ENCODE results near the gene MT2A. TPM values are rescaled to one million over a fixed set of nuclear protein-coding genes. Genes with fewer than 3 reads are reported as not detected.

MT2A gene
- total and polyA plus RNA-seq, 2 donors from 2014 or later = 315 to 507 TPM

DNA sequence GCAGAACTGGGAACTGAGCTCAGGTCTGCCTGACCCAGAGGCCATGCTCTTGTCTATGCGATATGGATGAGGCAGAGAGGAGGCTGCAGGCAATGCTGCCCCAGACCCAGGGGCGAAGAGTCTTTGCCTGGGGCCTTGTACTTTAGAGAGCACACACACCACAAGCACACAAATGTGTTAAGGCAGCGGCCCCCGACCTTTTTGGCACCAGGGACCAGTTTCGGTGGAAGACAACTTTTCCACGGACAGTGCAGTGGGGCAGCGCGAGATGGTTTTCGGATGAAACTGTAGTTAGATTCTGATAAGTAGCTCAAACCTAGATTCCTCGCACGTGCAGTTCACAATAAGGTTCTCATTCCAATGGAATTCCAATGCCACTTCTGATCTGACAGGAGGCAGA is 36.9 kb upstream of the MT2A start:
- no peaks in the 10 kb centered on the region for H3K36me3 ChIP-seq (ENCODE audit: control insufficient read depth in 2 of 3, insufficient read depth in 3 of 3, low read length in 3 of 3)
- no peaks in the 10 kb centered on the region for H3K27me3 ChIP-seq (ENCODE audit: control insufficient read depth, insufficient read depth, low read length)
- no peak overlapping the region for H3K9ac ChIP-seq (ENCODE audit: low read length in 3 of 3)
- H3K27ac ChIP-seq (ENCODE audit: low read depth in 2 of 2, low read length in 2 of 2) = no peak overlapping the region
- TF ChIP-seq, protein P1, sequence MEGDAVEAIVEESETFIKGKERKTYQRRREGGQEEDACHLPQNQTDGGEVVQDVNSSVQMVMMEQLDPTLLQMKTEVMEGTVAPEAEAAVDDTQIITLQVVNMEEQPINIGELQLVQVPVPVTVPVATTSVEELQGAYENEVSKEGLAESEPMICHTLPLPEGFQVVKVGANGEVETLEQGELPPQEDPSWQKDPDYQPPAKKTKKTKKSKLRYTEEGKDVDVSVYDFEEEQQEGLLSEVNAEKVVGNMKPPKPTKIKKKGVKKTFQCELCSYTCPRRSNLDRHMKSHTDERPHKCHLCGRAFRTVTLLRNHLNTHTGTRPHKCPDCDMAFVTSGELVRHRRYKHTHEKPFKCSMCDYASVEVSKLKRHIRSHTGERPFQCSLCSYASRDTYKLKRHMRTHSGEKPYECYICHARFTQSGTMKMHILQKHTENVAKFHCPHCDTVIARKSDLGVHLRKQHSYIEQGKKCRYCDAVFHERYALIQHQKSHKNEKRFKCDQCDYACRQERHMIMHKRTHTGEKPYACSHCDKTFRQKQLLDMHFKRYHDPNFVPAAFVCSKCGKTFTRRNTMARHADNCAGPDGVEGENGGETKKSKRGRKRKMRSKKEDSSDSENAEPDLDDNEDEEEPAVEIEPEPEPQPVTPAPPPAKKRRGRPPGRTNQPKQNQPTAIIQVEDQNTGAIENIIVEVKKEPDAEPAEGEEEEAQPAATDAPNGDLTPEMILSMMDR (IDR thresholded peaks at IDR 0.05; ENCODE audit: borderline replicate concordance, extremely low read depth, insufficient read depth) = no peak
- FAIRE-seq (no peak), DNase-seq (no peak)
- no peaks in the 10 kb centered on the region for H3K9me3 ChIP-seq (ENCODE audit: control insufficient read depth in 2 of 3, insufficient read depth in 1 of 3, low read length in 3 of 3)
- H3K4me3 ChIP-seq (ENCODE audit: low read length in 3 of 3) = no peak overlapping the region
- H3K4me1 ChIP-seq (ENCODE audit: control insufficient read depth in 2 of 3, insufficient read depth in 2 of 3, low read depth in 1 of 3, low read length in 3 of 3) = no peaks in the 10 kb centered on the region
- intact Hi-C loops (cut with DNase I) = no loop called here

DNA sequence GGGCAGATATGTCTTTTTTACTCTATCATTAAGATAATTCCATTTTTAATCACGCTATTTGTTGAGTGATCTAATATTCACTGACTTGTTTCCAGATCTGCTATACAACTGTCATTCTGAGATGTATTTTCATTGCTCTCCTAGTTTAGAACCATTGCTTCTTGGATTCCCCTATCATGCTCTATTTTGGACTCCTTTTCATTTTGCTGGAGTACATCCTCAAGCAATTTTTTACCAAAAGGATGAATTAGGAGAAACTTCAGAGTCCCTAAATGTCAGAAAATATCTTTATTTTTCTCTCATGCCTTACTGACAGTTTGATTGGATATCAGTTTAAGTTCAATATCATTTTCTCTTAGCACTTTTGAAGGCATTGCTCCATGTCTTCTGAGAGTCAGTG is 33.8 kb upstream of the MT2A start:
- Histone ChIP-seq H3K27ac (ENCODE audit: low read depth in 2 of 2, low read length in 2 of 2) (no peak overlapping the region), H3K9ac (ENCODE audit: low read length in 3 of 3) (no peak overlapping the region), H3K9me3 (ENCODE audit: control insufficient read depth in 2 of 3, insufficient read depth in 1 of 3, low read length in 3 of 3) (no peaks in the 10 kb centered on the region), H3K27me3 (ENCODE audit: control insufficient read depth, insufficient read depth, low read length) (no peaks in the 10 kb centered on the region), H3K4me3 (ENCODE audit: low read length in 3 of 3) (no peak overlapping the region), H3K36me3 (ENCODE audit: control insufficient read depth in 2 of 3, insufficient read depth in 3 of 3, low read length in 3 of 3) (no peaks in the 10 kb centered on the region), H3K4me1 (ENCODE audit: control insufficient read depth in 2 of 3, insufficient read depth in 2 of 3, low read depth in 1 of 3, low read length in 3 of 3) (peaks cover 0 to 2% (median 0%) of the 10 kb centered on the region in 3 donors)
- no peak for DNase-seq
- no peak for FAIRE-seq
- TF ChIP-seq, protein P1 (IDR thresholded peaks at IDR 0.05; ENCODE audit: borderline replicate concordance, extremely low read depth, insufficient read depth) = no peak
- intact Hi-C loops (cut with DNase I) = no loop called here

DNA sequence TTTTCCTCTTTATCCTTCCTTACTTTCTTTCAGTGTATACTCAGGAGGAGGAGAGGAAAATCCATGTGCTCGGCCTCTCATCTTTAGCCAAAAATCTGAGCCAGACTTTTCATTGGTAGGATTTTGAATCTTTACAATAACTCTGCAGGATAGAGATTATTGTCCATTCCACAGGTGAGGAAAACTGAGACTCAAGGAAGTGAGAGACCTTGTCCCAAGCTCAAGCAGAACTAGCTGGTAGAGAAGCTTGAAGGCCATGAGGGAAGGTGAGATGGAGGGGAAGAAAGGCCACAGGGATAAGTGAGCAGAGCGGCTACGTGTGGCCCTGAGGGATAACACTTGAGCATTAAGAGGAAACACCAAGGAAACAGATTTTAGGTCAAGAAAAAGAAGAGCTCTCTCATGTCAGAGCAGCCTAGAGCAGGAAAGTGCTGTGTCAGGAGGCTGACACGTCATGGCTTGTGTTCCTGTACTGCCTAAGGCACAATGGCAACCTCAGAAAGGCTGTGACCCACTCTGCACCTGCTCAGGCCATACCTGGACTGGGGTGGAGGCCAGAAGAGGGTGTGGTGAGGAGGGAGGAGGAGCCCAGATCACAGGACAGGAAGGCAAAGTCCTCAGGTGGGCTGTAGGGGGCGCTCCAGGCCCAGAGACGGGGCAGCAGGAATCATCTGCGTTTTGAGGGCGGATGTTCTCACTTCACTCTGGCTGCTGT is 31.6 kb upstream of the MT2A start:
- Histone ChIP-seq H3K4me1 (ENCODE audit: control insufficient read depth in 2 of 3, insufficient read depth in 2 of 3, low read depth in 1 of 3, low read length in 3 of 3) (peaks cover 0 to 2% (median 0%) of the 10 kb centered on the region in 3 donors), H3K9ac (ENCODE audit: low read length in 3 of 3) (no peak overlapping the region), H3K27ac (ENCODE audit: low read depth in 2 of 2, low read length in 2 of 2) (no peak overlapping the region), H3K36me3 (ENCODE audit: control insufficient read depth in 2 of 3, insufficient read depth in 3 of 3, low read length in 3 of 3) (no peaks in the 10 kb centered on the region), H3K4me3 (ENCODE audit: low read length in 3 of 3) (no peak overlapping the region), H3K27me3 (ENCODE audit: control insufficient read depth, insufficient read depth, low read length) (no peaks in the 10 kb centered on the region), H3K9me3 (ENCODE audit: control insufficient read depth in 2 of 3, insufficient read depth in 1 of 3, low read length in 3 of 3) (no peaks in the 10 kb centered on the region)
- peak in 4 of 5 donors; percentile 45 to 91 (median 52) for DNase-seq
- FAIRE-seq = no peak
- intact Hi-C loops (cut with DNase I) = no loop called here
- TF ChIP-seq, protein P1 (IDR thresholded peaks at IDR 0.05; ENCODE audit: borderline replicate concordance, extremely low read depth, insufficient read depth) = peak; percentile 75

DNA sequence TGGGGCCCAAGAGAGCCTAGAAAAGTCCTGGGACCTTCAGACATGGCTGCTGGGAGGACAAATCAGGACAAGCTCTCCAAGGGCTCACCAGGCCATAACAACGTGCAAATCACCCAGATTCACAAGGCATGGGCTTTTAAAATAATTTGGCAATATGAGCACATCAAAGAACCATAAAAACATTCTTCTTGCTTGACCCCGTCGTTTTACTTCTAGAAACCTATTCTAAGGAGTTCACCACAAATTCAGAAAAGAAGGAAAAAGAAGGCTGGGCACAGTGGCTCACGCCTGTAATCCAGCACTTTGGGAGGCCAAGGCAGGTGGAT is 31.1 kb upstream of the MT2A start:
- no peaks in the 10 kb centered on the region for H3K27me3 ChIP-seq (ENCODE audit: control insufficient read depth, insufficient read depth, low read length)
- H3K9ac ChIP-seq (ENCODE audit: low read length in 3 of 3) = no peak overlapping the region
- H3K4me1 ChIP-seq (ENCODE audit: control insufficient read depth in 2 of 3, insufficient read depth in 2 of 3, low read depth in 1 of 3, low read length in 3 of 3) = peaks cover 0 to 2% (median 0%) of the 10 kb centered on the region in 3 donors
- FAIRE-seq = no peak
- TF ChIP-seq, protein P1 (IDR thresholded peaks at IDR 0.05; ENCODE audit: borderline replicate concordance, extremely low read depth, insufficient read depth) = no peak
- intact Hi-C loops (cut with DNase I) = no loop called here
- DNase-seq = no peak
- H3K27ac ChIP-seq (ENCODE audit: low read depth in 2 of 2, low read length in 2 of 2) = no peak overlapping the region
- H3K4me3 ChIP-seq (ENCODE audit: low read length in 3 of 3) = no peak overlapping the region
- H3K36me3 ChIP-seq (ENCODE audit: control insufficient read depth in 2 of 3, insufficient read depth in 3 of 3, low read length in 3 of 3) = no peaks in the 10 kb centered on the region
- no peaks in the 10 kb centered on the region for H3K9me3 ChIP-seq (ENCODE audit: control insufficient read depth in 2 of 3, insufficient read depth in 1 of 3, low read length in 3 of 3)

All from kidney (tissue), 14 donors.